ENCODE results near the gene KCNAB1.

The KCNAB1 gene

DNA sequence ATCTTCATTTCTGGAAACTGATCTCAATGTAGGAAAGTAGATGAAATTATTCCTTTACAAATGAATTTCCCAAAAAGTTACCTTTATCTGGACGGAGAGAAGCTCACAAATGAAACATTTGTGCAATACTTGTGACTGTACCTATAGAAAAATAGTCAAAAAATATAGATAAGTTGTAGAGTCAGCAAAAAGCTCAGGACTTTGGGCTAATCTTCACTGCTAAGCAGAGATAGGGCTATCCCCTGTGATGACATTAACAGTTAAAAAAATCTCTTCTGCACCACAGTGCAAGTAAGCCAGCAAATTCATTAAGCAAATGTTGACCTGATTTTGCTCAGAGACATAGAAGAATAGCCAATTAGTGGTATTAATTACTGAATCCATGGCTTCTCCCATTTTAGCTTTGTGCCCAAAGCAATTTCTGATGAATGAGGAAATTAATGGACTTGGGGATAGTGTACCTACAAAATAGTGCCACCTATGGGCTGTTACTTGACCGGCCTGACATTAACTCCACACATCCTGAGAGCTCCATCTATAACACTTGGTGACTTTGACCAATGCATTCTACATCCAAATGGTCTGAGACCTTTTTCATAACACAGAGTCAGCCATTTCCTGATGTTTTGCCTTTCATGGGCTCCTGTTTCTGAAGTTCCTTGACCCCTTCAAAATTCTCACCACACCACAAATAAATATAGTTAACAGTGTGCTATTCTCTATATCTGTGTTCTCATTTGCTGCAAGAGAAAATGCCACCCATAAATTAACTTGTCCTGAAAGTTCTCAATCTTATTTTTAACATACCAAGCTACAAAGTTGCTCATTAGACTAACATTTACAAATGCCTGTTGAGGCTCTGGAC, 329.6 kb downstream of the KCNAB1 start:
- no peak for DNase-seq (ENCODE audit: low read depth in 2 of 2)

DNA sequence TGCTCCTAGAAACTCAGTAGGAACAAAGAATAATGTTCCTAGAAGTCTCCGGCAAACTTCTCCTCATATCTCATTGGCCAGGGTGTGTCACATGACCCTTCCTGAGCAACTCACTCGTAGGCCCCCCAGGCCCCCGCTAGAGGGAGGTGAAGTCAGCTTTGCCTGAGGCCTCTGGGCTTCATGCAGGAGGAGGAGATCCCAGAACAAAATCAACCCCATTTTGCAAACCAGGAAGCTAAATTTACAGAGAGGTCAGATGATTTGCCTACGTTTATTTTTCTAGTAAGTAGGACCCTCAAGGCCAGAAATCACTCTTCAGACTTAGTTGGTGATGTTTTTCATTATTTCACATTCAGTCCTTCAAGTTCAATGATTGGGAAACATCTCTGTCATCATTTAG, 335.5 kb downstream of the KCNAB1 start:
- DNase-seq (ENCODE audit: low read depth in 2 of 2) = no peak

DNA sequence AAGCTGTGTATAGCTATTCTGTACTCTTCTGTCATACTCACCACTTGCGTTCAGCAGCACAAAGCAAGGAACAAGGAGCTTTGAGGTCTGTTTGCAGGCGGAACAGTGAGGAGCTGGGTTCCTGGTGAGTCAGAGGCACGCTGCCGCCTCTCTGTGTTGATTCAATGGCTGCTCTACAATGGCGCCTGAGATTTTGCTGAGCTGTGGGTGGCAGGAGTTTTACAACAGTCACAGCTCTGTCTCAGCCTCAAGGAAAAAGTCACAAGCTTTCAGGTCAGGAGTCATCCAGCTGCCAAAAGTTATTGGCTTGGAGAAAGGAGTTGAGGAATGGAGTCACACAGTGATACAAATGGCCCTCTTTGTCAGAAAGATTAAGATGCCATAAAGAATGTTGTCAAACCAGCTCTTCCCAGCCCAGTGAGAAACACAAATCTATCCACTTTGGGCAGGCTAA, 336.4 kb downstream of the KCNAB1 start:
- DNase-seq (ENCODE audit: low read depth in 2 of 2) = no peak

DNA sequence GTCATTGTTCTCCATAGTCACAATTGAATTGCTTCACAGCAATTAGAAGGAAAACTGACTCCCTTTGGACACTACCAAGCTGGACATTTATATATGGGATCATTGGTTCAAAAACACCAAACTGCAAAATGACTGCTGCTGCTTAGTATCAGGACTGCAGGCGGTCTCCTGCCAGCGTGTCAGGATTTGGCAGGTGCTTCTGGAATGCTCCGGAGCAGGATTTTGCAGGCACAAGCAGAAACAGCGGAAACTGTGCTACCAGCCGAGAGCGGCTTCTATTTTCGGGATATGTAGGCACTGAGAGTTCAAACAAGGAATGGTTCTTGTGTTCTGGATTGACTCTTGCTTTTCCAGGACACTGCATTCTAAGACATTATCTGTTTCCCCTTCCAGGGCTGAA, 339.1 kb downstream of the KCNAB1 start:
- no peak for DNase-seq (ENCODE audit: low read depth in 2 of 2)

- no peak for DNase-seq (ENCODE audit: low read depth in 2 of 2)
Observed at GRCh38 chr3:156460206-156460611, 339.8 kb downstream of the KCNAB1 start.

- no peak for DNase-seq (ENCODE audit: low read depth in 2 of 2)
Observed at GRCh38 chr3:156461889-156462288, 341.5 kb downstream of the KCNAB1 start.

- DNase-seq (ENCODE audit: low read depth in 2 of 2) = no peak
Observed at GRCh38 chr3:156463123-156463522, 342.7 kb downstream of the KCNAB1 start.

GRCh38 chr3:156465194-156465593, 344.8 kb downstream of the KCNAB1 start:
- no peak for DNase-seq (ENCODE audit: low read depth in 2 of 2)

DNA sequence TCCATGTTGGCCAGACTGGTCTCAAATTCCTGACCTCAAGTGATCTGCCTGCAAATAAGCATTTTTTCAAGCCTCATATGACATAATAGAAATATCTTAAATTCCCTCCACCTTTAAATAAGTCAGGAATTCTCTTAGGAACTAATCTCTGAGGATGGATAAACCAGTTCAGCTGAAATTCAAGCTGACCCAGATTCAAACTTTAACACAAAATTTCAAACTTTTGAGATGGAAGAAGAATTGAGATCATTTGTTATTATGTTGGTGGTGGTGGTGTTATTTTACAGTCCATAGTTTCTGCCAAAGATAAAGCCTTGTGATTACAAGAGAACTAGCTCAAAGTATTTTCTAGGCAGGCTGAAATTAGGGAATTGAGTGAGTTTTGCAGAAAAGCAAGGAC, 349.1 kb downstream of the KCNAB1 start:
- no peak for DNase-seq (ENCODE audit: low read depth in 2 of 2)

DNA sequence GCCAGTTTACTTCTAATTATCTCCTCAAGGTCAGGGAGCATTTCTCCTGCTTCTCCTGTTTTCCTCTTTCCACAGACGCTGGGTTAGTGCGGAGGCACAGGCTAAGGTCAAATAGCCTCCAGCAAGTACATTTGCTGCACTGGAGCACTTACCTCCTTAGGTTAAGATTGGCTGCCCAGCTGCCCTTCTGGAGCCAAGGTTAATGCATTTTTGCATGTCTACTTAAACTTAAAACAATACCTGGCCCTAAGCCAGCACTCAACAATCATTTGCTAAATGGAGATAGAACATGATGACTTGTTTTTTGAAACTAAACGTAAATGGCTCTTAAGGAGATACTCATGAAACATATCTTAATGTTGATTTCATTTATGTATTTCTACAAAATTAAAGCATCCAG, 351.1 kb downstream of the KCNAB1 start:
- DNase-seq (ENCODE audit: low read depth in 2 of 2) = no peak

- no peak for DNase-seq (ENCODE audit: low read depth in 2 of 2)
Observed at GRCh38 chr3:156472150-156472549, 351.8 kb downstream of the KCNAB1 start.

DNA sequence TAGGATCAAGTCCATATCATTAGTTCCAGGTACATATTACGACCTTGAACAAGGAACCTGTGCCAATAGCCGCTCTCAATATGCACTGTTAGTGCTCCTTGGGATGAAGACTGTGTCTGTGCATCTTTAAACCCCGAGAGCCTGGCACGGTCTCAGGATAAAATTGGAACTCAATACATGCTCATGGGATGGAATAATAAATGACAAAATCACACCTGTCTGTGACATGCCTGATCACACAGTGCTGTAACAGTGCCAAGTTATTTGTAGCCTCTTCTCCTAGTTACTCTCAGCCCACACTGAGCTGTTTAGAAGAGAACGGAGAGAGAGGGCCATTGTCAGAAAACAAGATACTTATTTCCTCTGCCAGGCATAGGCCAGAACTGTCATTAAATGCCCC, 352.3 kb downstream of the KCNAB1 start:
- DNase-seq (ENCODE audit: low read depth in 2 of 2) = no peak

DNA sequence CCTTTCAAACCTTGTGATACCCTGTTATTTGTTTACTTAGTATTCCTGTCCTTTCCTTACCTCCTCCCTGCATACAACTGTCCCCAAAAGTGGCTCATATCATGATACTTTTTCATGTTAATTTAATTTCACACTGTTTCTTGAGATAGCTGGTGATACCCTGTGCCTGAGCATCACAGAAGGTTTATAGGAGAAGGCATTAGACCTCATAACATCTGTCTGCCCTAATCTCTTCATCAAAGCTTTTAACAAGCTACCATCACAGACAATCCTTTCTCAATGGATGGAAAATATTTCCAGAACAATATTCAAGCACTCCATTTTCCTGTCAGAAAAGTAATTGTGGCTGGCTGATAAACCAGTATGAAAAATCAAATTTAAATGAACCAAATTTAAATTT, 353.0 kb downstream of the KCNAB1 start:
- DNase-seq (ENCODE audit: low read depth in 2 of 2) = no peak

DNA sequence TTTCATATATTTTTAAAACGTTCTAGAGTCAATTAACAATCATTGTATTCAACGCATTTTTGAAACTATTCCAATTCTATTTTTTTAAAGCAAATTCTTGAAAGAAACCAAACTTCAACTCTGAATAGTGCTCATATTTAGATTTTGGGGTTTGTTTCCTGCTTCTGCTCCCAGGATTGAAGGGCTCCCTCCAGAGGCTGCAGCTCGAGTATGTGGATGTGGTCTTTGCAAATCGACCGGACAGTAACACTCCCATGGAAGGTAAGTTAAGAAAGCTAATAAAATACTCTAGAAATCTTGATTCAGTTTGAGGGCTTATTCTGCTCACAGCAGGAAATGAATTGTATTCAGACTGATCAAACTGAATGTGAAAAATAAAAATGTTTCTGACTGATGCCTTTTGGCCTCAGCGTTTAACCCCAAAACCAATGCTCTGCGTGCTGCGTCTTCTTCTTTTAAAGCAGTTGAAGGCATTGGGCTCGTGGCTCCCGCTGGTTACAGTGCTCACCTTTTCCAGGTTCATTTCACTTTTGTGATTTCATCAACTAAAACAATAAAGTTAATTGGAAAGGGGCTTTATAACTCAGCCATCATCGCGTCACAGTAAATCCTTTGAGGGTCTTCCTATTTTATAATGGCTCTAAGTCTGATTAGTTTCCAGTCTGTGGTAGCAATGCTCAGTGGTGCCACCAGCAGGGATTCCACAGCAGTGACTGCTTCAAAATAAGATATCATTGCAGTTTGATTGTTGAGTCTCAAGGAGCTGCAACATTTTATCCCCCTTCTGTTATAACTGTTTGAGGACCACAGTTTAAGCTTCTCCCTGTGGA, 354.4 kb downstream of the KCNAB1 start:
- no peak for DNase-seq (ENCODE audit: low read depth in 2 of 2)

DNA sequence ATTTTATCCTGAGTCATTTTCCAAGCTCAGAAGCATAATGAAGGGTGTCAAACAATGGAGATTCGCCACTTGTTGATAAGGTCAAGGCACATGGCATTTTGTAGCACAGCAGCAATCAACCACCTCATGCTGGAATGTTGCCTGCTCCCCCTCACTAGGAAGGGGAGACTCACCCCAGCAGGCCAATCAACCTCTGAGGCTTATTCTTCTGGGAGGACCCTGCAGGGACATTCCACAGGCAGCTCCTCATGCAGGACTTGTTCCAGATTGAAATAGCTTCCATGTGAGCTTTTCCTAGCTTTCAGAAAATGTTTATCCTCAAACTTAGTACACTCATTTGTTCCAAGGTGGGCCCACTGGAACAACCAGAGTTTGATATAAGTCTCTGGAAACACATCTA, 356.9 kb downstream of the KCNAB1 start:
- DNase-seq (ENCODE audit: low read depth in 2 of 2) = no peak

DNA sequence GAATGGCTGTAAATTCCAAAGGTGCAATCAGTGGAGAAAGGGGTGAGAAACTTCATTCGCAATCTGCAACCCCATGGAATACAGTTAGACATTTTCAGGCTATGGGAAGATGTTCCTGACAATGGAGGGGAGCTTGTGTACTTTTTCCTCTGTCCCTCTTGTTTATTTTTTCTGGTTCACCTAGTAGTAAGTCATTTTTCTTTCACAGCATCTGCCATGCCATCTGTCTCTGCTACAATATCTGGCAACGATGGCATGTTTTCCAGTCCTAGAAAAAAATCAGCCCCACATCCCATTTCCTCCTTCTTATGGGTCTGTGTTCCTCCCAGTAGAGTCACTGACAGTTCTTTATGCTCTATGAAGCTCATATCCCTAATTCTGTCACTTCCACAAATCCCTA, 358.5 kb downstream of the KCNAB1 start:
- no peak for DNase-seq (ENCODE audit: low read depth in 2 of 2)

DNA sequence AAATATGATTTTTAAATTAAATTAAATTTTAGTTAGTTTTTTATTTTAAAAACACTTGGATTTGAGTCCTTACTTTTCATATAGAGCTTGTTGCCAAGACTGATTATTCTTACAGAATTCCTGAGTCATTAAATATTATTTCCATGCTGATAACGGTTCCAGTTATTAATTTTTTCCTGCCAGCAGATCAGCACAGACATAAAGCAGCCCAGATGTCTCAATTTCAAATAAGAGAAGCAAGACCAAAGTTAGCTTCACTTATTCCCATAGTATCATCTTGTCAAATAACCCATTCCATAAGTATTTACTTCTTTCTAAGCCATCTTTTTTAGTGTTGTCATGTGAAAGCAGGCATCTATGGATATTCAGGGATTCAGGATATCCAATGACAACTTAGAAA, 359.2 kb downstream of the KCNAB1 start:
- DNase-seq (ENCODE audit: low read depth in 2 of 2) = no peak

- no peak for DNase-seq (ENCODE audit: low read depth in 2 of 2)
Observed at GRCh38 chr3:156480949-156481348, 360.6 kb downstream of the KCNAB1 start.

GRCh38 chr3:156483002-156483401, 362.6 kb downstream of the KCNAB1 start:
- no peak for DNase-seq (ENCODE audit: low read depth in 2 of 2)

GRCh38 chr3:156483426-156483825, 363.0 kb downstream of the KCNAB1 start:
- peak in 1 of 2 experiments; percentile 45 for DNase-seq (ENCODE audit: low read depth in 2 of 2)

GRCh38 chr3:156483961-156484787, 363.8 kb downstream of the KCNAB1 start:
- no peak for DNase-seq (ENCODE audit: low read depth in 2 of 2)

- no peak for DNase-seq (ENCODE audit: low read depth in 2 of 2)
Observed at GRCh38 chr3:156488767-156489166, 368.4 kb downstream of the KCNAB1 start.

Measured in fibroblast of skin of left quadriceps (primary cell).